HCT116 (cell line): ENCODE data around the gene FBXL17. TPM values are rescaled to one million over a fixed set of nuclear protein-coding genes. Genes with fewer than 3 reads are reported as not detected.

Experiments
- ATAC-seq: fragments of 200-7000 bp; cut with Tn5 transposase; 2 replicates; pipeline ENCODE4 v1.9.1; 2020; ENCODE audit warnings: mild to moderate bottlenecking, moderate library complexity
- BruUV-seq: library from RNA; stranded (reverse); fragments of 400-500 nt; replicated peaks from 2 replicates; lab custom pipeline; 2021; lab: Mats Ljungman, UMichigan
- CTCF ChIA-PET: fragments of 300-600 bp; sonication (Branson Sonifier 250); formaldehyde crosslinking; loops from one replicate; lab custom pipeline; 2021; ENCODE audit warnings: antibody characterized with exemption; lab: Charles Lee
- POLR2A ChIA-PET: fragments of 300-600, 350-600 bp; sonication (Branson Sonifier 250); formaldehyde crosslinking; loops from one replicate; lab custom pipeline; 2021; ENCODE audit warnings: antibody characterized with exemption; lab: Charles Lee
- RAD21 ChIA-PET, 2 experiments: fragments of 300-600 bp; sonication (Branson Sonifier 250); formaldehyde crosslinking; loops; one replicate each; lab custom pipeline; 2023; ENCODE audit warnings: low total read pairs in 2 of 2; ENCODE audit not compliant: uncharacterized antibody in 2 of 2, unreplicated experiment in 2 of 2, low non-redundant PET in 1 of 2; lab: Charles Lee
- DNase-seq: peaks from one replicate; pipeline ENCODE4 v3.0.0-alpha.2; 2010; ENCODE audit warnings: low read depth, low spot score
- H2AFZ ChIP-seq: fragments of 200-600 bp; shearing (Covaris generic), sonication (generic); 2 replicates; pipeline ENCODE4 v1.6.1; 2017; ENCODE audit warnings: low read depth, mixed run types, mixed read lengths, antibody characterized with exemption, low read length; ENCODE audit not compliant: poor library complexity, severe bottlenecking
- H3K27ac ChIP-seq: 2 replicates; pipeline ENCODE4 v1.5.1; 2012; ENCODE audit warnings: low read depth, low read length
- H3K27me3 ChIP-seq: fragments of 200-600 bp; sonication (generic); 2 replicates; pipeline ENCODE4 v1.6.1; 2016; ENCODE audit warnings: mixed run types, low read length, mixed read lengths; ENCODE audit not compliant: insufficient read depth
- H3K36me3 ChIP-seq, 2 experiments: fragments of 200-500 bp in 1 of 2; fragments of 200-600 bp in 1 of 2; sonication (Bioruptor generic) in 1 of 2; sonication (generic) in 1 of 2; 2 replicates each; pipeline versions ENCODE4 v1.5.1 to v1.6.1; 2014 to 2016; ENCODE audit warnings: low read length in 2 of 2, inconsistent platforms in 1 of 2, mixed read lengths in 1 of 2, mixed run types in 1 of 2; ENCODE audit not compliant: insufficient read depth in 2 of 2, control insufficient read depth in 1 of 2
- H3K4me1 ChIP-seq, 2 experiments: fragments of 200-600 bp in 1 of 2; sonication (generic) in 1 of 2; 2 replicates each; pipeline versions ENCODE4 v1.5.1 to v1.6.1; 2012 to 2017; ENCODE audit warnings: low read length in 2 of 2, inconsistent platforms in 1 of 2, mild to moderate bottlenecking in 1 of 2, mixed read lengths in 1 of 2, mixed run types in 1 of 2, moderate library complexity in 1 of 2; ENCODE audit not compliant: insufficient read depth in 2 of 2, control insufficient read depth in 1 of 2
- H3K4me2 ChIP-seq: fragments of 200-600 bp; sonication (generic); 2 replicates; pipeline ENCODE4 v1.6.1; 2017; ENCODE audit warnings: mixed run types, low read length, mixed read lengths
- H3K4me3 ChIP-seq, 2 experiments: fragments of 200-600 bp in 1 of 2; sonication (generic) in 1 of 2; replicated peaks in 1 of 2; 2 replicates each; pipeline ENCODE4 v1.5.1; 2011 to 2016; ENCODE audit warnings: low read length in 2 of 2, control low read depth in 1 of 2, low read depth in 1 of 2, mild to moderate bottlenecking in 1 of 2, mixed read lengths in 1 of 2, mixed run types in 1 of 2
- H3K79me2 ChIP-seq: fragments of 200-600 bp; sonication (generic); 2 replicates; pipeline ENCODE4 v1.6.1; 2017; ENCODE audit warnings: mild to moderate bottlenecking, mixed run types, low read length, moderate library complexity, mixed read lengths; ENCODE audit not compliant: insufficient read depth
- H3K9ac ChIP-seq: fragments of 200-600 bp; sonication (generic); 2 replicates; pipeline ENCODE4 v1.6.1; 2016; ENCODE audit warnings: low read length, mixed read lengths
- H3K9me2 ChIP-seq: fragments of 200-600 bp; sonication (generic), shearing (Covaris generic); 2 replicates; pipeline ENCODE4 v1.6.1; 2017; ENCODE audit warnings: mixed run types, mild to moderate bottlenecking, moderate library complexity; ENCODE audit not compliant: insufficient read depth
- H3K9me3 ChIP-seq, 2 experiments: fragments of 200-500 bp in 1 of 2; fragments of 200-600 bp in 1 of 2; sonication (Bioruptor generic) in 1 of 2; sonication (generic) in 1 of 2; 2 replicates each; pipeline ENCODE4 v1.6.1; 2014 to 2017; ENCODE audit warnings: low read length in 2 of 2, mixed read lengths in 2 of 2, inconsistent platforms in 1 of 2, low read depth in 1 of 2, mild to moderate bottlenecking in 1 of 2, mixed run types in 1 of 2, moderate library complexity in 1 of 2; ENCODE audit not compliant: control insufficient read depth in 1 of 2, insufficient read depth in 1 of 2
- H4K20me1 ChIP-seq: fragments of 200-600 bp; sonication (generic), shearing (Covaris generic); 2 replicates; pipeline ENCODE4 v1.6.1; 2017; ENCODE audit warnings: mixed run types, mild to moderate bottlenecking, moderate library complexity; ENCODE audit not compliant: insufficient read depth
- CBX3 ChIP-seq: IDR thresholded peaks from 2 replicates; pipeline ENCODE4 v1.6.1; 2012; ENCODE audit warnings: low read depth
- CEBPB ChIP-seq: IDR thresholded peaks from 2 replicates; pipeline ENCODE4 v1.6.1; 2012; ENCODE audit warnings: low read depth
- EGR1 ChIP-seq: IDR thresholded peaks from 2 replicates; pipeline ENCODE4 v1.6.1; 2012; ENCODE audit warnings: low read depth
- ELF1 ChIP-seq: IDR thresholded peaks from 2 replicates; pipeline ENCODE4 v1.6.1; 2012; ENCODE audit warnings: low read depth, borderline replicate concordance
- EZH2 ChIP-seq: fragments of 200-600 bp; sonication (generic); IDR thresholded peaks from 2 replicates; pipeline ENCODE4 v1.6.1; 2017; ENCODE audit warnings: antibody characterized with exemption, mixed run types
- EZH2phosphoT487 ChIP-seq: fragments of 200-600 bp; IDR thresholded peaks from 2 replicates; pipeline ENCODE4 v1.6.1; 2018; ENCODE audit warnings: antibody characterized with exemption, borderline replicate concordance
- FOSL1 ChIP-seq: IDR thresholded peaks from 2 replicates; pipeline ENCODE4 v1.6.1; 2012; ENCODE audit warnings: low read depth
- JUND ChIP-seq: IDR thresholded peaks from 2 replicates; pipeline ENCODE4 v1.6.1; 2012
- POLR2A ChIP-seq: IDR thresholded peaks from 2 replicates; pipeline ENCODE4 v1.7.0; 2011; ENCODE audit warnings: borderline replicate concordance; ENCODE audit not compliant: insufficient read depth, insufficient read length; ENCODE audit errors: extremely low read depth
- POLR2AphosphoS5 ChIP-seq: IDR thresholded peaks from 2 replicates; pipeline ENCODE4 v1.6.1; 2011; ENCODE audit warnings: mild to moderate bottlenecking, low read depth, low read length, moderate library complexity
- RAD21 ChIP-seq: IDR thresholded peaks from 2 replicates; pipeline ENCODE4 v1.6.1; 2012; ENCODE audit warnings: low read depth, mild to moderate bottlenecking
- SIN3A ChIP-seq: IDR thresholded peaks from 2 replicates; pipeline ENCODE4 v1.6.1; 2012; ENCODE audit warnings: low read depth
- SP1 ChIP-seq: IDR thresholded peaks from 2 replicates; pipeline ENCODE4 v1.6.1; 2012; ENCODE audit warnings: low read depth
- SRF ChIP-seq: IDR thresholded peaks from 2 replicates; pipeline ENCODE4 v1.6.1; 2012; ENCODE audit warnings: low read depth
- TCF7L2 ChIP-seq: IDR thresholded peaks from 2 replicates; pipeline ENCODE4 v1.7.0; 2011; ENCODE audit warnings: borderline replicate concordance, inconsistent platforms; ENCODE audit not compliant: insufficient read depth, insufficient read length; ENCODE audit errors: extremely low read depth
- YY1 ChIP-seq: IDR thresholded peaks from 2 replicates; pipeline ENCODE4 v1.6.1; 2011; ENCODE audit warnings: low read length, low read depth, moderate library complexity, mild to moderate bottlenecking; ENCODE audit not compliant: insufficient replicate concordance; ENCODE audit errors: extremely low read depth
- ZFX ChIP-seq: fragments of 450-650 bp; IDR thresholded peaks from 2 replicates; pipeline ENCODE4 v1.6.1; 2017
- ZNF274 ChIP-seq: fragments of 200-500 bp; sonication (Bioruptor generic); IDR thresholded peaks from 2 replicates; pipeline ENCODE4 v1.6.1; 2014; ENCODE audit warnings: mild to moderate bottlenecking, low read depth, low read length, inconsistent platforms
- intact Hi-C: fragments of 100-400 bp; cut with micrococcal nuclease; formaldehyde crosslinking; loops from 2 replicates; pipeline ENCODE4 v1.10.0; 2022
- total RNA-seq: library from RNA; stranded (reverse); gene quantifications from one replicate; pipeline ENCODE4 v1.2.1, GENCODE V29; 2021; ENCODE audit not compliant: unreplicated experiment
- TF ChIP-seq, protein P1 (sequence below): IDR thresholded peaks from 2 replicates; pipeline ENCODE4 v1.6.1; 2012
- TF ChIP-seq, protein P2 (sequence below): IDR thresholded peaks from 2 replicates; pipeline ENCODE4 v1.6.1; 2012
- TF ChIP-seq, protein P3 (sequence below): IDR thresholded peaks from 2 replicates; pipeline ENCODE4 v1.6.1; 2011; ENCODE audit warnings: mild to moderate bottlenecking, low read length, moderate library complexity; ENCODE audit not compliant: insufficient replicate concordance; ENCODE audit errors: extremely low read depth

The FBXL17 gene
- total RNA-seq, 1 experiment from 2014 or later = 9.4 TPM

DNA sequence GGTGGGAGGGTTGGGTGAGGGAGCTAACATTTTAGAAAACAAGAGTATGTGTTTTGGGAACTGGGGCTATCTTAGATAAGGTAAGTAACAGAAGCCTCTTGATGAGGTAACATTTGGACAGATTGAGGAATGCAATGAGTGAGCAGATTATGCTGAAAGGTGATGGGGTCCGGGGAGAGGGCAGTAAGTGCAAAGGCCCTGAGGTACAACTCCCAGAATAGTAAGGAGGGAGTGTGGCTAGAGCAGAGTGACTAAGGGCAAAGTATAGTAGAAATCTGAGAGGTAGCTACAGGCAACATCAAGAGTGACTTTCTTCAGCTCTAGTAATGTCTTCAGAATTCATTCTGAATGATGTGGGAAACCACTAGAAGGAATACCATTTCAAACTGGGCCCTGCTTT, 38.9 kb upstream of the FBXL17 start:
- no TSS peak for BruUV-seq
- ChIA-PET RAD21 (no interaction called here), POLR2A (no interaction called here), CTCF (no interaction called here)
- intact Hi-C loops = no loop called here
- H3K4me2 ChIP-seq = no peak overlapping the region
- H3K36me3 ChIP-seq = no peaks in the 10 kb centered on the region
- no peaks in the 10 kb centered on the region for H3K4me1 ChIP-seq
- no peak for DNase-seq
- no peak overlapping the region for H3K9ac ChIP-seq
- no peaks in the 10 kb centered on the region for H3K79me2 ChIP-seq
- H2AFZ ChIP-seq = no peak overlapping the region
- no peaks in the 10 kb centered on the region for H3K27me3 ChIP-seq
- no peaks in the 10 kb centered on the region; the same call in 1 of the 2 replicates for H3K9me2 ChIP-seq
- no peak for TF ChIP-seq EZH2
- no peak for TF ChIP-seq POLR2A
- TF ChIP-seq, protein P1, sequence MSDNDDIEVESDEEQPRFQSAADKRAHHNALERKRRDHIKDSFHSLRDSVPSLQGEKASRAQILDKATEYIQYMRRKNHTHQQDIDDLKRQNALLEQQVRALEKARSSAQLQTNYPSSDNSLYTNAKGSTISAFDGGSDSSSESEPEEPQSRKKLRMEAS = no peak
- TF ChIP-seq TCF7L2 = no peak
- no peak for TF ChIP-seq POLR2AphosphoS5
- TF ChIP-seq, all 23 proteins: peak for 0
- Histone ChIP-seq H3K27ac (no peak overlapping the region), H4K20me1 (no peaks in the 10 kb centered on the region), H3K9me3 (no peaks in the 10 kb centered on the region), H3K4me3 (no peak overlapping the region)
- no peak for ATAC-seq

DNA sequence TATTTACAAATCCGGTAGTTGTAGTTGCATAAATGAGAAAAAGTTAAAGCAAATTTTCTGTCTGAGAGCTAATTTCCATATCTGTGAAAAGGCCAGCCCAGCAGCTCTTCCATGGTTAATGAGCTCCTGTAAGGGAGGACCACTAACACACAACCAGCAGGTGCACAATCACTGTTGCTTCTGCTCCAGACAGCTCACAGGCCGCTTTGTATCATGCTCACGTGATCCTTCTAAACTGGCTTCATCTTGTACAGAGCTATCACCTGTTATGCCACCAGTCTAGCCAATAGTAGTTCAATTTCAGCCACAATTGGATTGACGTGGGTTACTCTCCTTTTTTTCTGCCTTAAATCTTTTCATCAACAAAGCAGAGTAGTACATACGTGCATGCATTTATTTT, 38.3 kb upstream of the FBXL17 start:
- no peak overlapping the region for H2AFZ ChIP-seq
- no peak overlapping the region for H3K9ac ChIP-seq
- no peak overlapping the region for H3K27ac ChIP-seq
- RAD21 ChIA-PET = no interaction called here
- CTCF ChIA-PET = no interaction called here
- no peaks in the 10 kb centered on the region for H3K27me3 ChIP-seq
- H3K4me2 ChIP-seq = no peak overlapping the region
- no peaks in the 10 kb centered on the region for H4K20me1 ChIP-seq
- H3K79me2 ChIP-seq = no peaks in the 10 kb centered on the region
- no peaks in the 10 kb centered on the region; the same call in 1 of the 2 replicates for H3K9me2 ChIP-seq
- intact Hi-C loops = no loop called here
- H3K9me3 ChIP-seq = no peaks in the 10 kb centered on the region
- no peaks in the 10 kb centered on the region for H3K36me3 ChIP-seq
- ATAC-seq = no peak
- no peak for DNase-seq
- no TSS peak for BruUV-seq
- no peaks in the 10 kb centered on the region for H3K4me1 ChIP-seq
- no peak overlapping the region for H3K4me3 ChIP-seq
- TF ChIP-seq SIN3A (no peak), EGR1 (no peak), CEBPB (no peak), JUND (no peak), SP1 (no peak), RAD21 (no peak), TCF7L2 (no peak), POLR2A (no peak), EZH2 (no peak), ELF1 (no peak), FOSL1 (no peak), ZFX (no peak), SRF (no peak), YY1 (no peak), EZH2phosphoT487 (no peak), CBX3 (no peak), ZNF274 (no peak)
- TF ChIP-seq, protein P2, sequence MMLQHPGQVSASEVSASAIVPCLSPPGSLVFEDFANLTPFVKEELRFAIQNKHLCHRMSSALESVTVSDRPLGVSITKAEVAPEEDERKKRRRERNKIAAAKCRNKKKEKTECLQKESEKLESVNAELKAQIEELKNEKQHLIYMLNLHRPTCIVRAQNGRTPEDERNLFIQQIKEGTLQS = no peak
- TF ChIP-seq, protein P3, sequence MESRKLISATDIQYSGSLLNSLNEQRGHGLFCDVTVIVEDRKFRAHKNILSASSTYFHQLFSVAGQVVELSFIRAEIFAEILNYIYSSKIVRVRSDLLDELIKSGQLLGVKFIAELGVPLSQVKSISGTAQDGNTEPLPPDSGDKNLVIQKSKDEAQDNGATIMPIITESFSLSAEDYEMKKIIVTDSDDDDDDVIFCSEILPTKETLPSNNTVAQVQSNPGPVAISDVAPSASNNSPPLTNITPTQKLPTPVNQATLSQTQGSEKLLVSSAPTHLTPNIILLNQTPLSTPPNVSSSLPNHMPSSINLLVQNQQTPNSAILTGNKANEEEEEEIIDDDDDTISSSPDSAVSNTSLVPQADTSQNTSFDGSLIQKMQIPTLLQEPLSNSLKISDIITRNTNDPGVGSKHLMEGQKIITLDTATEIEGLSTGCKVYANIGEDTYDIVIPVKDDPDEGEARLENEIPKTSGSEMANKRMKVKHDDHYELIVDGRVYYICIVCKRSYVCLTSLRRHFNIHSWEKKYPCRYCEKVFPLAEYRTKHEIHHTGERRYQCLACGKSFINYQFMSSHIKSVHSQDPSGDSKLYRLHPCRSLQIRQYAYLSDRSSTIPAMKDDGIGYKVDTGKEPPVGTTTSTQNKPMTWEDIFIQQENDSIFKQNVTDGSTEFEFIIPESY = no peak
- TF ChIP-seq, protein P1 = no peak
- POLR2A ChIA-PET = no interaction called here
